HuH-7 (cell line): ENCODE data around the gene SLC6A13.

Experiments
- DNase-seq: peaks from one replicate; pipeline ENCODE4 v3.0.0; 2011; ENCODE audit warnings: low spot score

SLC6A13 gene

GRCh38 chr12:177980-178828, 84.4 kb downstream of the SLC6A13 start:
- no peak for DNase-seq

GRCh38 chr12:177336-177979, 85.2 kb downstream of the SLC6A13 start:
- no peak for DNase-seq

GRCh38 chr12:176321-177181, 86.1 kb downstream of the SLC6A13 start:
- peak; percentile 52 for DNase-seq

- DNase-seq, result no peak
Measured at GRCh38 chr12:175759-176158, 86.9 kb downstream of the SLC6A13 start.

GRCh38 chr12:175250-175649, 87.4 kb downstream of the SLC6A13 start:
- DNase-seq, result no peak

- no peak for DNase-seq
Measured at GRCh38 chr12:174596-174995, 88.0 kb downstream of the SLC6A13 start.

- no peak for DNase-seq
Measured at GRCh38 chr12:174124-174523, 88.5 kb downstream of the SLC6A13 start.

- no peak for DNase-seq
Measured at GRCh38 chr12:172732-173161, 89.9 kb downstream of the SLC6A13 start.

- no peak for DNase-seq
Measured at GRCh38 chr12:171743-172676, 90.6 kb downstream of the SLC6A13 start.

- DNase-seq, result no peak
Measured at GRCh38 chr12:171276-171675, 91.4 kb downstream of the SLC6A13 start.
